Heart left ventricle (tissue), 16 donors: ENCODE measurements around the gene RNPS1. TPM values are rescaled to one million over a fixed set of nuclear protein-coding genes. Genes with fewer than 3 reads are reported as not detected.
A peak's percentile ranks its signal among the peaks of the same experiment; 100 is the strongest.

Experiments used
- ATAC-seq, 4 donors: fragments of 200-7000 bp; cut with Tn5 transposase; one replicate each; pipeline ENCODE4 v1.9.1; 2020 to 2022; ENCODE audit warnings: moderate library complexity in 4 of 4, mild to moderate bottlenecking in 3 of 4, moderate number of reproducible peaks in 1 of 4
- DNase-seq, 5 donors: peaks; one replicate each; pipeline ENCODE4 v3.0.0-alpha.2; 2020
- H3K27ac ChIP-seq, 12 donors: fragments of 200-600 bp; sonication (generic) in 4 of 12; one replicate each; pipeline versions ENCODE4 v1.5.0 to v1.8.0; 2016 to 2022; ENCODE audit warnings: mild to moderate bottlenecking in 2 of 12
- H3K27me3 ChIP-seq, 9 donors: fragments of 200-600 bp; sonication (generic) in 2 of 9; one replicate each; pipeline versions ENCODE4 v1.5.1 to v1.8.0; 2016 to 2022; ENCODE audit warnings: mild to moderate bottlenecking in 3 of 9
- H3K36me3 ChIP-seq, 9 donors: fragments of 200-600 bp; sonication (generic) in 2 of 9; one replicate each; pipeline versions ENCODE4 v1.5.0 to v1.8.0; 2018 to 2022; ENCODE audit warnings: mild to moderate bottlenecking in 2 of 9
- H3K4me1 ChIP-seq, 12 donors: fragments of 200-600 bp; sonication (generic) in 4 of 12; one replicate each; pipeline versions ENCODE4 v1.5.0 to v1.8.0; 2016 to 2022; ENCODE audit warnings: mild to moderate bottlenecking in 3 of 12
- H3K4me3 ChIP-seq, 12 donors: fragments of 200-600 bp; sonication (generic) in 4 of 12; one replicate each; pipeline versions ENCODE4 v1.5.0 to v1.8.0; 2017 to 2022; ENCODE audit warnings: mild to moderate bottlenecking in 9 of 12, moderate library complexity in 4 of 12
- H3K9me3 ChIP-seq, 12 donors: fragments of 200-600 bp; sonication (generic) in 4 of 12; one replicate each; pipeline versions ENCODE4 v1.5.0 to v1.8.0; 2016 to 2022; ENCODE audit warnings: mild to moderate bottlenecking in 1 of 12
- CTCF ChIP-seq, 12 donors: fragments of 200-600 bp; sonication (generic) in 4 of 12; IDR thresholded peaks; one replicate each; pipeline versions ENCODE4 v1.5.0 to v1.8.0; 2018 to 2022; ENCODE audit warnings: antibody characterized with exemption in 12 of 12, mild to moderate bottlenecking in 5 of 12
- POLR2A ChIP-seq, 2 donors: fragments of 450-650 bp; IDR thresholded peaks; one replicate each; pipeline ENCODE4 v1.6.1; 2017; ENCODE audit warnings: antibody characterized with exemption in 2 of 2, mild to moderate bottlenecking in 2 of 2, moderate library complexity in 2 of 2
- WGBS, 4 donors: extraction: QIAGEN DNeasy Blood & Tissue Kit in 2 of 4; methylation state at CpG; one replicate each; pipeline versions ENCODE4 v1.1.5 to v1.1.7; 2013 to 2018; 5-methylcytosine and 5-hydroxymethylcytosine counted together
- intact Hi-C, 10 donors: fragments of 100-400 bp; cut with DNase I; formaldehyde crosslinking; loops; one replicate each; pipeline versions ENCODE4 v1.11.1 to v1.14.2; 2022
- polyA plus RNA-seq, 2 donors: library from polyadenylated mRNA; stranded (reverse); fragments of 200-250 nt; gene quantifications; one replicate each; pipeline ENCODE4 v1.2.3, GENCODE V29; 2013
- total RNA-seq, 9 donors: library from RNA; depleted of rRNA in 2 of 9; stranded (reverse); fragments of >200 nt in 2 of 9; fragmentation: NEBNext Ultra II Directional in 3 of 9; extraction: Animal tissue kit (Norgen Biotek cat#: 25700) in 3 of 9; gene quantifications; one replicate each; pipeline versions ENCODE4 v1.1.0 to v1.2.4, GENCODE V29; 2016 to 2023
- donor health status: ischemic (EF 13 %, LVEDD 7.1; RV severe dilation, severe dysfunction).
- donor health status: healthy with polysubstance abuse.
- donor health status: DM: no; HTN: yes; CAD: no.
- donor health status: DM: no; HTN: no; CAD: no.
- donor health status: ischemic (EF 25% LVEDD 6.9; RV normal size, moderate dysfunction).
- donor health status: ischemic (EF 25% LVEDD 5.7; RV mildly dilated, moderate dysfunction).
- donor health status: healthy.
- donor health status: DM: yes; HTN: yes; CAD: no.
- donor health status: ischemic (EF 35%, LVEDD 5.7; RV mildly dilated, moderate dysfunction).
- donor health status: nonischemic (EF 11% LVEDD 7.7; RV severe dilation, severe dysfunction).
- donor health status: DM: yes; HTN: yes; CAD: no.
- donor health status: PGD.
- donor health status: ischemic (EF 29% LVEDD 5.4; RV normal size, mild dysfunction).
- donor health status: nonischemic (EF 23%, LVEDD 6.1; RV moderate dilation, normal function).

The RNPS1 gene
- total and polyA plus RNA-seq, 11 donors: 73.9 to 193 (median 120) TPM

DNA sequence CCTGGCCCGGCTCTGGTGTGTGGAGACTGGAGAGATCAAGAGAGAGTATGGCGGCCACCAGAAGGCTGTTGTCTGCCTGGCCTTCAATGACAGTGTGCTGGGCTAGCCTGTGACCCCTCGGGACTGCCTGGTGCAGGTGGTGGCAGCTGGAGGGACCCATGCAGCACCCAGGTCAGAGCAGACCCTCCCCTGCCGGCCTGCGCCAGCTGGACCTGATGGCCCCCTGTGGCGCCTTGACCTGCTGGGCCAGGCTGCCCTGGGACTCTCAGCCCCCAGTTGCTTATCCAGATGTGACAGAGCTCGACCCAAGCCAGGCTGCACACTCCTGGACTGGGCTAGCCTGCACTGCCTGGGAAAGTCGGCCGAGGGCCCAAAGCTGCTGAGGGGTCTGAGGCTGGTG, 59.2 kb downstream of the RNPS1 start:
- no peak for DNase-seq
- Histone ChIP-seq H3K36me3 (peaks cover 0 to 46% (median 32%) of the 10 kb centered on the region in 9 donors), H3K4me3 (no peak overlapping the region), H3K9me3 (no peaks in the 10 kb centered on the region), H3K4me1 (peaks cover 17 to 61% (median 38%) of the 10 kb centered on the region in 12 donors), H3K27ac (no peak overlapping the region), H3K27me3 (no peaks in the 10 kb centered on the region)
- 79 to 94% (median 89%) methylated on average over 6 to 9 of the region's 9 CpGs for whole genome bisulfite sequencing, 4 donors
- no peak for ATAC-seq
- intact Hi-C loops: loop anchor here in 2 of 10 donors (5.0 kb wide), 2 partner anchors 44 to 51 kb away; partner anchors contain the start of genes ECI1 (in 1 of the 2) and TRAF7 (in 1 of the 2)
- no peak for TF ChIP-seq POLR2A (IDR thresholded peaks at IDR 0.05)
- TF ChIP-seq CTCF (IDR thresholded peaks at IDR 0.05): no peak

- Histone ChIP-seq H3K4me1 (peaks cover 15 to 56% (median 34%) of the 10 kb centered on the region in 12 donors), H3K27me3 (no peaks in the 10 kb centered on the region), H3K27ac (no peak overlapping the region), H3K9me3 (no peaks in the 10 kb centered on the region), H3K4me3 (no peak overlapping the region), H3K36me3 (peaks cover 0 to 46% (median 32%) of the 10 kb centered on the region in 9 donors)
- intact Hi-C loops: loop anchor here in 2 of 10 donors (5.0 kb wide), 2 partner anchors 44 to 51 kb away; partner anchors contain the start of genes ECI1 (in 1 of the 2) and TRAF7 (in 1 of the 2)
- 75 to 84% (median 79%) methylated on average over 4 to 23 of the region's 23 CpGs for WGBS, 4 donors
- ATAC-seq (no peak), DNase-seq (no peak)
- TF ChIP-seq POLR2A (IDR thresholded peaks at IDR 0.05) (no peak), CTCF (IDR thresholded peaks at IDR 0.05) (no peak)
Observed at GRCh38 chr16:2208308-2208707, 59.6 kb downstream of the RNPS1 start.

GRCh38 chr16:2207872-2208271, 60.1 kb downstream of the RNPS1 start:
- no peak for ATAC-seq
- TF ChIP-seq CTCF (IDR thresholded peaks at IDR 0.05) (no peak), POLR2A (IDR thresholded peaks at IDR 0.05) (no peak)
- WGBS, 4 donors: 76 to 90% (median 88%) methylated on average over 5 to 9 of the region's 9 CpGs
- Histone ChIP-seq H3K9me3 (no peaks in the 10 kb centered on the region), H3K27ac (no peak overlapping the region), H3K27me3 (no peaks in the 10 kb centered on the region), H3K36me3 (peaks cover 0 to 46% (median 32%) of the 10 kb centered on the region in 9 donors), H3K4me3 (no peak overlapping the region), H3K4me1 (peaks cover 11 to 52% (median 29%) of the 10 kb centered on the region in 12 donors)
- DNase-seq: no peak
- intact Hi-C loops: loop anchor here in 2 of 10 donors (5.0 kb wide), 2 partner anchors 44 to 51 kb away; partner anchors contain the start of genes ECI1 (in 1 of the 2) and TRAF7 (in 1 of the 2)

- TF ChIP-seq CTCF (IDR thresholded peaks at IDR 0.05) (no peak), POLR2A (IDR thresholded peaks at IDR 0.05) (no peak)
- ATAC-seq (no peak), DNase-seq (no peak)
- intact Hi-C loops: loop anchor here in 2 of 10 donors (5.0 kb wide), 2 partner anchors 45 to 50 kb away; partner anchors contain the start of genes ECI1 (in 1 of the 2) and TRAF7 (in 1 of the 2)
- Histone ChIP-seq H3K9me3 (no peaks in the 10 kb centered on the region), H3K4me1 (peaks cover 3 to 42% (median 20%) of the 10 kb centered on the region in 12 donors), H3K27me3 (no peaks in the 10 kb centered on the region), H3K27ac (peak overlapping the region in 1 of 12 donors; percentile 99), H3K36me3 (peaks cover 0 to 38% (median 32%) of the 10 kb centered on the region in 9 donors), H3K4me3 (peak overlapping the region in 1 of 12 donors; percentile 80)
- WGBS, 4 donors: 92 to 96% (median 93%) methylated on average over 14 to 23 of the region's 23 CpGs
Observed at GRCh38 chr16:2206780-2207433, 61.0 kb downstream of the RNPS1 start.
